Brain microvascular endothelial cell (primary cell): ENCODE results near the gene TMTC1.
A peak's percentile ranks its signal among the peaks of the same experiment; 100 is the strongest.

Experiments
- DNase-seq: peaks from one replicate; pipeline ENCODE4 v3.0.0-alpha.2; 2020
- H3K27ac ChIP-seq: fragments of 250-450 bp; sonication (Bioruptor Pico); 2 replicates; pipeline ENCODE4 v1.5.1; 2020; ENCODE audit warnings: mild to moderate bottlenecking, moderate library complexity
- H3K27me3 ChIP-seq: fragments of 250-450 bp; sonication (Bioruptor Pico); replicated peaks from 2 replicates; pipeline ENCODE4 v1.5.1; 2020; ENCODE audit warnings: mild to moderate bottlenecking
- H3K36me3 ChIP-seq: fragments of 250-450 bp; sonication (Bioruptor Pico); replicated peaks from 2 replicates; pipeline ENCODE4 v1.5.1; 2020; ENCODE audit warnings: mild to moderate bottlenecking
- H3K4me3 ChIP-seq: 2 replicates; pipeline ENCODE4 v1.5.1; 2011; ENCODE audit warnings: low read depth, mild to moderate bottlenecking, control low read depth, low read length, moderate library complexity
- CTCF ChIP-seq: IDR thresholded peaks from 2 replicates; pipeline ENCODE4 v1.5.1; 2011; ENCODE audit warnings: low read depth, mild to moderate bottlenecking, moderate library complexity, low read length, control low read depth, inconsistent platforms; ENCODE audit errors: missing control alignments
- in situ Hi-C: cut with HindIII; loops from 2 replicates; pipeline ENCODE4 v1.10.0; 2017; ENCODE audit warnings: low sequenced_read_pairs, low pct_ligation_motif_present

Gene TMTC1

DNA sequence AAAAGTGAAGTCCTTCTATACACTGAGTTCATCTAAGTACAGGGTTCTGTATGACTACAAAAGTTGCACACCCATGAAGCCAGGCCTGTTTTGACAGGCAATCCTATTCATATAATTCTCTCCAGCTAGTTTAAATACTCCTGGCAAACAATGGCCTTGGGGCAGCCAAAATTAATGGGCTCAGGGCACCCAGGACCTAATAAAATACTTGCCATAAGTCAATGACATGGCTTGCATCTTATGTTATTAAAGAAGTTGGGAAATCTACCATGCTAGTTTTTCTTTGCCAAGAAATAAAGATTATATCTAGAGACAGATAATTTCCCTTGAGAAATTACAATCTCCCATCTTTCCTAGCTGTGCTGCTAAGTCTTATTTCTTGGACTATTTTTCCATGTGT, 11.1 kb upstream of the TMTC1 start:
- H3K36me3 ChIP-seq = no peaks in the 10 kb centered on the region
- no peak for DNase-seq
- no peak overlapping the region for H3K27ac ChIP-seq
- TF ChIP-seq CTCF = no peak
- in situ Hi-C loops = no loop called here
- H3K27me3 ChIP-seq = no peaks in the 10 kb centered on the region
- no peak overlapping the region for H3K4me3 ChIP-seq

GRCh38 chr12:29792853-29793252, 9.1 kb upstream of the TMTC1 start:
- DNase-seq = no peak
- Histone ChIP-seq H3K27ac (no peak overlapping the region), H3K36me3 (no peaks in the 10 kb centered on the region), H3K4me3 (no peak overlapping the region), H3K27me3 (no peaks in the 10 kb centered on the region)
- no peak for TF ChIP-seq CTCF
- in situ Hi-C loops = no loop called here

DNA sequence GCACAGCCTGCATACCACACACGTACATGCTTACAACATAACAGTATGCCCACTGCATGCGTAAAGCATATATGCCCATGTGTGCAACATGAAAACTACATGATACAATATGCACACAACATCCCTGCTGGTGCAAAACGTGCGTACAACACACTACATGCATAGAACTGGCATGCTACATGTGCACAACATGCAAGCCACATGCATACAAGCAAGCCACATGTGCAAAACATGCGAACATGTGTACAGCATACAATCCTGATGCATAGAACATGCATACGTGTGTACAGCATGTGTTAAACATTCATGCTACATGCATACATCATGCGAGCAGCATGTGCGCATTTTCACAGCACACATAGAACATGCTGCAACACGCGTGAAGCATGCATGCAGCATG, 8.4 kb upstream of the TMTC1 start:
- no peak for DNase-seq
- in situ Hi-C loops = no loop called here
- Histone ChIP-seq H3K4me3 (no peak overlapping the region), H3K27ac (no peak overlapping the region), H3K27me3 (no peaks in the 10 kb centered on the region), H3K36me3 (no peaks in the 10 kb centered on the region)
- TF ChIP-seq CTCF = no peak

- no peak for DNase-seq
- peak overlapping the region; percentile 71 for H3K4me3 ChIP-seq
These were observed 620 bp downstream of the TMTC1 start for GRCh38 chr12:29782871-29783772.

DNA sequence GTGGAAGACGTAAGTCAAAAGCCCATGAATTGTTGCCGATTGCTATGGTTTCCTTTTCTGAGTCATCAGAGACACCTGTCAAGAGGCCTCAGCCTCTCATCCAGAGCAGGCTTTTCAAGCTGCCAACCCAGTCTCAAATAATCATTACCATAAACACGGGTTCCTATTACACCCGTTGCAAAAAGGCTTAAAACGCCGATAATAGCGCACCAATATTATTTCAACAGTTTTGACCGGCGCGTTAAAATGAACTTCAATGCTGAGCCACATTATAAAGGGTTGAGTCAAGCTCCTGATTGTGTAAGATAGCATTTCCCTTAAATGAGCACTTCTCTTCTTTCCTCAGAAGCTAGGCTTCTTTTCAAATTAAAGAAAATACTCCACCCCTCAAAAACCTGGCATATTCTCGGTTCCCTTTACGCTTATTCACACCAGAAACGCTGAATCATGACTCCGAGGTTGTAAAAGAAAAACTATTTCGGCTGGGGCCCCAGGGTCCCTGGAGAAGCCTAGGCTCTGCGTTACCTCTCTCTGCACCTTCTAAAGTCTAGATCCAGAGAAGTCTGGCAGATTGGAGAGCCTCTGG, 1.4 kb downstream of the TMTC1 start:
- Histone ChIP-seq H3K27me3 (no peaks in the 10 kb centered on the region), H3K4me3 (peak overlapping the region; percentile 71), H3K36me3 (no peaks in the 10 kb centered on the region), H3K27ac (peak overlapping the region; percentile 77)
- DNase-seq = peak; percentile 46
- TF ChIP-seq CTCF = no peak
- in situ Hi-C loops = no loop called here

More at GRCh38 chr12:29782871-29783772, 620 bp downstream of the TMTC1 start:
- Histone ChIP-seq H3K27ac (peak overlapping the region; percentile 77), H3K36me3 (no peaks in the 10 kb centered on the region), H3K27me3 (no peaks in the 10 kb centered on the region)
- TF ChIP-seq CTCF = no peak
- in situ Hi-C loops = no loop called here
